Ishikawa (cell line): ENCODE results near the gene CHD9.

Experiments used
- CEBPB ChIP-seq: IDR thresholded peaks from 2 replicates; pipeline ENCODE4 v1.6.1; 2012
- CREB1 ChIP-seq: IDR thresholded peaks from 2 replicates; pipeline ENCODE4 v1.6.1; 2012; ENCODE audit warnings: low read depth
- EGR1 ChIP-seq: IDR thresholded peaks from 2 replicates; pipeline ENCODE4 v1.6.1; 2012
- EP300 ChIP-seq: IDR thresholded peaks from 2 replicates; pipeline ENCODE4 v1.6.1; 2012; ENCODE audit warnings: borderline replicate concordance
- FOXM1 ChIP-seq: IDR thresholded peaks from 2 replicates; pipeline ENCODE4 v1.6.1; 2012; ENCODE audit warnings: low read depth, borderline replicate concordance
- RAD21 ChIP-seq: IDR thresholded peaks from 2 replicates; pipeline ENCODE4 v1.6.1; 2012; ENCODE audit warnings: low read depth
- REST ChIP-seq: IDR thresholded peaks from 2 replicates; pipeline ENCODE4 v1.6.1; 2012; ENCODE audit warnings: low read depth, mild to moderate bottlenecking
- TAF1 ChIP-seq: IDR thresholded peaks from 2 replicates; pipeline ENCODE4 v1.6.1; 2012; ENCODE audit warnings: low read depth, mild to moderate bottlenecking
- TCF12 ChIP-seq: IDR thresholded peaks from 2 replicates; pipeline ENCODE4 v1.6.1; 2012; ENCODE audit warnings: low read depth
- TEAD4 ChIP-seq: IDR thresholded peaks from 2 replicates; pipeline ENCODE4 v1.6.1; 2012
- YY1 ChIP-seq: IDR thresholded peaks from 2 replicates; pipeline ENCODE4 v1.6.1; 2012; ENCODE audit warnings: low read depth
- ZBTB7A ChIP-seq: IDR thresholded peaks from 2 replicates; pipeline ENCODE4 v1.6.1; 2012; ENCODE audit warnings: low read depth

DNA sequence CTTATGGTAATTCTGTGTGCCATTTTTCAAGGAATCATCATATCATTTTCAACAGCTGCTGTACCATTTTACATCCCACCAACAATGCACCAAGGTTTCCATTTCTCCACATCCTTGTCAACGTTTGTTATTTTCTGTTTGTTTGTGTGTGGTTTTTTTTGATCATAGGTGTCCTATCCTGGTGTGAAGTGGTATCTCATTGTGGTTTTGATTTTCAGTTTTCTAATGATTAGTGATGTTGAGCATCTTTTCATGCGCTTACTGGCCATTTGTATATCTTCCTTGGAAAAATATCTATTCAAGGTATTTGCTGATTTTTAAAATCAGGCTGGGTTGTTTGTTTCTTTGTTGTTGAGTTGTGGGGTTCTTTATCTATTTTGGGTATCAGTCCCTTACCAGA lies 15.0 kb downstream of the CHD9 start:
- TF ChIP-seq RAD21, result no peak
- TF ChIP-seq CREB1, result no peak
- no peak for TF ChIP-seq CEBPB
- TF ChIP-seq REST, result no peak
- TF ChIP-seq TAF1, result no peak
- TF ChIP-seq EP300, result no peak
- TF ChIP-seq YY1, result no peak
- no peak for TF ChIP-seq TCF12
- no peak for TF ChIP-seq EGR1
- no peak for TF ChIP-seq ZBTB7A
- TF ChIP-seq FOXM1, result no peak
- TF ChIP-seq TEAD4, result no peak
